Stomach (tissue), 9 donors: ENCODE measurements around the gene RPGR. TPM values are rescaled to one million over a fixed set of nuclear protein-coding genes. Genes with fewer than 3 reads are reported as not detected.
A peak's percentile ranks its signal among the peaks of the same experiment; 100 is the strongest.

Experiments
- DNase-seq, 2 donors: peaks; one replicate each; pipeline versions ENCODE4 v3.0.0 to v3.0.0-alpha.2; 2013 to 2019
- H3K27ac ChIP-seq, 5 donors: fragments of 200-600 bp in 4 of 5; sonication (generic) in 4 of 5; one replicate each; pipeline ENCODE4 v1.5.1; 2013 to 2019; ENCODE audit warnings: mild to moderate bottlenecking in 1 of 5, moderate library complexity in 1 of 5
- H3K27me3 ChIP-seq, 3 donors: fragments of 200-600 bp; sonication (generic); one replicate each; pipeline ENCODE4 v1.5.1; 2017 to 2019; ENCODE audit warnings: mixed run types in 1 of 3
- H3K36me3 ChIP-seq, 4 donors: fragments of 200-600 bp; sonication (generic); 1 replicate in 3 of 4; 2 replicates in 1 of 4; pipeline ENCODE4 v1.5.1; 2016 to 2019
- H3K4me1 ChIP-seq, 4 donors: fragments of 200-600 bp; sonication (generic); one replicate each; pipeline ENCODE4 v1.5.1; 2016 to 2019
- H3K4me3 ChIP-seq, 4 donors: fragments of 200-600 bp; sonication (generic) in 3 of 4; one replicate each; pipeline ENCODE4 v1.5.1; 2016 to 2019; ENCODE audit warnings: mild to moderate bottlenecking in 1 of 4
- H3K9me3 ChIP-seq, 4 donors: fragments of 200-600 bp; sonication (generic); one replicate each; pipeline ENCODE4 v1.5.1; 2016 to 2019
- EP300 ChIP-seq: sonication (generic); formaldehyde crosslinking; IDR thresholded peaks from one replicate; pipeline ENCODE4 v1.6.1; 2017; ENCODE audit warnings: antibody characterized with exemption
- POLR2A ChIP-seq, 4 donors: fragments of 450-650 bp; IDR thresholded peaks; one replicate each; pipeline ENCODE4 v1.6.1; 2016; ENCODE audit warnings: antibody characterized with exemption in 4 of 4, control low read depth in 2 of 4, mild to moderate bottlenecking in 1 of 4, moderate library complexity in 1 of 4
- POLR2AphosphoS5 ChIP-seq, 3 donors: sonication (generic); formaldehyde crosslinking; IDR thresholded peaks; one replicate each; pipeline ENCODE4 v1.6.1; 2016; ENCODE audit warnings: antibody characterized with exemption in 3 of 3
- WGBS, 5 donors: extraction: QIAGEN DNeasy Blood & Tissue Kit in 3 of 5; methylation state at CpG; one replicate each; pipeline versions ENCODE4 v1.1.5 to v1.1.7; 2013 to 2018; 5-methylcytosine and 5-hydroxymethylcytosine counted together
- intact Hi-C: fragments of 100-400 bp; cut with DNase I; formaldehyde crosslinking; loops from one replicate; pipeline ENCODE4 v1.15.1; 2023; ENCODE audit warnings: low total_unique reads
- polyA plus RNA-seq, 3 donors: library from polyadenylated mRNA; stranded (reverse); fragments of 200-250 nt; gene quantifications; one replicate each; pipeline ENCODE4 v1.2.3, GENCODE V29; 2013
- total RNA-seq, 5 donors: library from RNA; depleted of rRNA; stranded (reverse); fragments of >200 nt; gene quantifications; one replicate each; pipeline versions ENCODE4 v1.1.0 to v1.2.3, GENCODE V29; 2014 to 2016
- TF ChIP-seq, protein P1 (sequence below), 7 experiments: fragments of 450-650 bp in 4 of 7; fragments of 200-600 bp in 3 of 7; sonication (generic) in 3 of 7; IDR thresholded peaks; one replicate each; pipeline ENCODE4 v1.5.1; 2016 to 2019; ENCODE audit warnings: antibody characterized with exemption in 7 of 7, control low read depth in 2 of 7, mild to moderate bottlenecking in 1 of 7
- donor health status: healthy with polysubstance abuse.
- donor health status: Bipolar disorder and iron deficiency.
- donor health status: healthy.

The RPGR gene
- total and polyA plus RNA-seq, 8 donors = 1.3 to 97.3 (median 10.7) TPM

DNA sequence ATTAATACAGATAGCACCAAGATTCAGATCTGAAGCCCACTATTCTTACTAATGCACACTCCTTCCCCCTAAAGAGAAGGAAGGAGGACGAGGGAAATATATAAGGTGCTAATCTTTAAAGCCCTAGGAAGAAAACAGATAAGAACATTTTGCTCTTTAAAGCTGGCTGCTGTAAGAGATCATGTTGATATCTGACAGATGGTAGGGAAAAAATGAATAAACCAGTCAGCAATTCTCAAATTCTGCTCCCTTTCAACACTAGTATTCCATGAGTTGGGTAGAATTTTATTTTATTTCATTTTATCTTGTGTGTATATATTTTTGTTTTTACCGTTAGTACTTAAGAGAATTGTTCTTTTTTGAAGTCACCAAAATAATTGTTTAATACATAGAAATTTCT is 44.3 kb upstream of the RPGR start:
- no peaks in the 10 kb centered on the region for H3K9me3 ChIP-seq
- H3K36me3 ChIP-seq = no peaks in the 10 kb centered on the region
- no peak overlapping the region for H3K4me3 ChIP-seq
- H3K27me3 ChIP-seq = peaks cover 0 to 8% (median 0%) of the 10 kb centered on the region in 3 donors
- TF ChIP-seq POLR2A (IDR thresholded peaks at IDR 0.05) (no peak), POLR2AphosphoS5 (IDR thresholded peaks at IDR 0.05) (no peak), EP300 (no peak)
- TF ChIP-seq, protein P1, sequence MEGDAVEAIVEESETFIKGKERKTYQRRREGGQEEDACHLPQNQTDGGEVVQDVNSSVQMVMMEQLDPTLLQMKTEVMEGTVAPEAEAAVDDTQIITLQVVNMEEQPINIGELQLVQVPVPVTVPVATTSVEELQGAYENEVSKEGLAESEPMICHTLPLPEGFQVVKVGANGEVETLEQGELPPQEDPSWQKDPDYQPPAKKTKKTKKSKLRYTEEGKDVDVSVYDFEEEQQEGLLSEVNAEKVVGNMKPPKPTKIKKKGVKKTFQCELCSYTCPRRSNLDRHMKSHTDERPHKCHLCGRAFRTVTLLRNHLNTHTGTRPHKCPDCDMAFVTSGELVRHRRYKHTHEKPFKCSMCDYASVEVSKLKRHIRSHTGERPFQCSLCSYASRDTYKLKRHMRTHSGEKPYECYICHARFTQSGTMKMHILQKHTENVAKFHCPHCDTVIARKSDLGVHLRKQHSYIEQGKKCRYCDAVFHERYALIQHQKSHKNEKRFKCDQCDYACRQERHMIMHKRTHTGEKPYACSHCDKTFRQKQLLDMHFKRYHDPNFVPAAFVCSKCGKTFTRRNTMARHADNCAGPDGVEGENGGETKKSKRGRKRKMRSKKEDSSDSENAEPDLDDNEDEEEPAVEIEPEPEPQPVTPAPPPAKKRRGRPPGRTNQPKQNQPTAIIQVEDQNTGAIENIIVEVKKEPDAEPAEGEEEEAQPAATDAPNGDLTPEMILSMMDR (IDR thresholded peaks at IDR 0.05) = no peak
- no peak for DNase-seq
- intact Hi-C loops = no loop called here
- H3K4me1 ChIP-seq = no peaks in the 10 kb centered on the region
- H3K27ac ChIP-seq = no peak overlapping the region
- WGBS, 5 donors = 50 to 59% (median 53%) methylated on average over 2 of the region's 2 CpGs

DNA sequence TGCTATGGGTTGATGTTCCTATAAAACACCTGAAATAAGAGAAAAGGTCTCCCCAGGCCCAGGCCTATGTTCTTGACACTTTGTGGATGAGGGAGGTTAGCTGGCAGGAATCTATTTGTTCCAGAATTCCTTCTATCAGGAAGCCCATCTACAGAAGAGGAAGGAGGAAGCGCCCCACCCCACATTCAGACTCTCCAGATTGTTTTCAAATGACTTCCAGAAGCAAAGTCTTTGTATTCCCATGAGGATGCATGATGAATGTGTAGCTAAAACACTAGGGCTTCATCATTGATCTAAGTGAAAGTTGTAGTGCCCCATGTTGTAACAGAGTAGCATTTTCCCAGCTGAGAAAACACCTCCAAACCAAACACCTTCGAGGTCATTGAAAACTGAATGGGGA is 41.5 kb upstream of the RPGR start:
- H3K9me3 ChIP-seq = no peaks in the 10 kb centered on the region
- peaks cover 0 to 1% (median 0%) of the 10 kb centered on the region in 3 donors for H3K27me3 ChIP-seq
- intact Hi-C loops = no loop called here
- no peak for TF ChIP-seq EP300
- no peak for TF ChIP-seq POLR2A (IDR thresholded peaks at IDR 0.05)
- no peak for TF ChIP-seq POLR2AphosphoS5 (IDR thresholded peaks at IDR 0.05)
- TF ChIP-seq, protein P1 (IDR thresholded peaks at IDR 0.05) = no peak
- no peaks in the 10 kb centered on the region for H3K4me1 ChIP-seq
- no peak for DNase-seq
- no peak overlapping the region for H3K27ac ChIP-seq
- H3K36me3 ChIP-seq = no peaks in the 10 kb centered on the region
- no peak overlapping the region for H3K4me3 ChIP-seq
- 57 to 80% (median 75%) methylated on average over 2 of the region's 2 CpGs for WGBS, 5 donors

DNA sequence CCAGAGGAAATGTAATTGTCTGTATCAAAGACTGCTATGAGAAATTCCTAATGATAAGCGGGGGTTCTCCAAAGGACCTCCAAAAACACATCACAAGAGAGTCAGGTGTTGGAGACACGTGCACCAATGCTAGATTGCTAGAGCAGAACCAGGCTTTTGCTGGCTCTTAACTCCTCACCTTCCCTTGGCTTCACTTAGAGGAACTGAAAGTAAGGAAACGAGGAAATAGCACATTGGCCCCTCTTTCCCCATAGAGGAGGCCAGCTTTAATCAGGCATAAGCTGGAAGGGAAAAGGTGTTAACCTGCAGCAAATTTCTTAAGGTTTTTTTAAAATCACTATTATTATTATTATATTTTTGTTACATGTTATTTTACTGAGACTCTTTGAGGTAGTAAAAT is 38.6 kb upstream of the RPGR start:
- DNase-seq = peak in 1 of 2 donors; percentile 15
- H3K4me1 ChIP-seq = no peaks in the 10 kb centered on the region
- no peak overlapping the region for H3K27ac ChIP-seq
- no peaks in the 10 kb centered on the region for H3K36me3 ChIP-seq
- no peaks in the 10 kb centered on the region for H3K9me3 ChIP-seq
- 34 to 82% (median 59%) methylated on average over 3 of the region's 3 CpGs for WGBS, 5 donors
- TF ChIP-seq POLR2AphosphoS5 (IDR thresholded peaks at IDR 0.05) = no peak
- no peak for TF ChIP-seq POLR2A (IDR thresholded peaks at IDR 0.05)
- TF ChIP-seq, protein P1 (IDR thresholded peaks at IDR 0.05) = no peak
- no peak for TF ChIP-seq EP300
- intact Hi-C loops = no loop called here
- no peak overlapping the region for H3K4me3 ChIP-seq
- no peaks in the 10 kb centered on the region for H3K27me3 ChIP-seq

DNA sequence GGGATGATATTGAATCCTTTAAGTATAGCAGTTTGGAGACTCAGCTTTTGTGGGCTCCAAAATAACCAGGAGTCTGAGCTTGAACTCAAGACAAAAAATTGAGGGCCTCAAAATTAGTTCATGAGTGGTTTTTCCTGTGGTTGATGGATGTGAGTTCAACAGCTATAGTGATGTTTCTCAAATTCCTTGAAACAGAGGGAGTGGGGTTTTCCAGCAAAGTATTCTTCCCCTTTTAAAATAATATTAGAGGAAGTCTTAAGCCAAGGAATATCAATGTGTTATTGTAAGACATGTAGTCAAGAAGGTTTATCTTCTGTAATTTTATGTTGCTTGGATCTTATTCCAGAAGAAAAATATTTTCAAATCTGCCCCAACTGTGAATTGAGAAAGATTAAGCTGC is 35.7 kb upstream of the RPGR start:
- no peaks in the 10 kb centered on the region for H3K9me3 ChIP-seq
- no peaks in the 10 kb centered on the region for H3K36me3 ChIP-seq
- H3K27me3 ChIP-seq = no peaks in the 10 kb centered on the region
- H3K4me1 ChIP-seq = no peaks in the 10 kb centered on the region
- no peak for DNase-seq
- no peak overlapping the region for H3K4me3 ChIP-seq
- intact Hi-C loops = no loop called here
- no peak overlapping the region for H3K27ac ChIP-seq
- no peak for TF ChIP-seq EP300
- TF ChIP-seq, protein P1 (IDR thresholded peaks at IDR 0.05) = no peak
- no peak for TF ChIP-seq POLR2AphosphoS5 (IDR thresholded peaks at IDR 0.05)
- no peak for TF ChIP-seq POLR2A (IDR thresholded peaks at IDR 0.05)
